ENCODE measurements around the gene PTN.

Gene PTN, protein sequence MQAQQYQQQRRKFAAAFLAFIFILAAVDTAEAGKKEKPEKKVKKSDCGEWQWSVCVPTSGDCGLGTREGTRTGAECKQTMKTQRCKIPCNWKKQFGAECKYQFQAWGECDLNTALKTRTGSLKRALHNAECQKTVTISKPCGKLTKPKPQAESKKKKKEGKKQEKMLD

DNA sequence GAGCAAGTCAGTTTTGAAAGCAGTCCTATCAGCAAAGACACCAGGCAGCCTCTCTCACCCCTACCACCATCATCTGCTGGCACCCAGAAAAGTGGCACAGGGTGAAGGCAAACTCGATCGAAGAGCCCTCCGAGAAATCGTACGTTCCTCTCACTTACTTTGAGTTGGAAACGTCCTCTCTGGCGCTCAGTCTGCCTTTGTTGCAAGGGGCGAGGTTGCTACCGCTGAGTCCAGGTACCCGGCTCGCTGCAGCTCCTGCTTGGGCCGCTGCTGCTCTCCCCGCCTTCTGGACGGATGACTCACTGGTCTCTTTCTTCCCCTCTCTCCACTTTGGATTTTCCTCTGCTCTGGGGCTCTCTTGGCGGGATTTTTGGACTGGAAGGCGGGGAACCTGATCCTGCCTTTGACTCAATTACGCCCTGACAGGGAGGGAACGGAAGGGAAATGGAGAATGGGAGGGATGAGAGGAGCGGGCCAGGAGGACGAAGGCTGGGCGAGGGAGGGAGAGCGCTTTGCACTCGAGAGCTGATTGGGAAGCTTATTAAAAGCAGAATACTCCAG, at the start of gene PTN:
TSS of gene PTN (minus strand) at position 453 of the 561 bp plus-strand sequence. CDS start 88,760 bp downstream, outside the sequence.
- DNase-seq = peak in 47 of 51 donors; percentile 13 to 80 (median 45)

DNA sequence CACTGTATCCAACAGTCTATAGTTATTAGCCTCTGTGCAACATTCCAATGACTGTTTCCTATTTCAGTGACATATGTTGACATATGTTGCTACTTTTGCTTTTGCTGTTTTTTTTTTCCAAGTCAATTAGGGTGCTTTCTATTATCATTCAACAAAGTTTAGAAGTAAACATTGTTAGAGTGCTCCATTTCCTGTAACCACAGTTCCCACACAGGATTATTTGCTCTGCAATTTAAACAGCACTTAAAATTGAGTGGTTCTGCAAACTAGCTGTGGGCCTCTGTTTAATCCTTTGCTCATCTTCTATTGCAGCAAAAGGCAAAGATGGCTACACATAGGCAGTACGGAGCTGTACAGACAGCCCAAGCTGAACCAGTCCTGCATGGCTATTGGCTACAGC, 46.5 kb upstream of the PTN start:
- DNase-seq = no peak

DNA sequence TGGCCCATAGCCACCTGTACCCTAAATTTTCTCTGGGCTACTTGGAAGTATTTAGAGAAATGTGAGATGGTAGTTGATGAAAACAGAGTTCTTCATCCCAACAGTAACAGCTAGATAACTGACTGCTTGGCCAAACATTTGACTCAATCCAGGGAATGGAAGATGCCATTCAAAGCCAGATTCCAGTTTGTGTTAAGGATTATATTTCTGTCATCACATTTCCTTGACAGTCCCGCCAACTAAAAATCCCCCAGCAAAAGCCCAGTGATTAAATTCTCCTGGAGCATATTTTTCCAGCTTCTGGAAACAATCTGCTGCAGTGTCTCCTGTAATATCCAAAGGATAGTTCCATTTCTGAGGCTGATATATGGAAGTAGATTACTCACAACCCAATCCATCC, 45.4 kb upstream of the PTN start:
- no peak for DNase-seq

DNA sequence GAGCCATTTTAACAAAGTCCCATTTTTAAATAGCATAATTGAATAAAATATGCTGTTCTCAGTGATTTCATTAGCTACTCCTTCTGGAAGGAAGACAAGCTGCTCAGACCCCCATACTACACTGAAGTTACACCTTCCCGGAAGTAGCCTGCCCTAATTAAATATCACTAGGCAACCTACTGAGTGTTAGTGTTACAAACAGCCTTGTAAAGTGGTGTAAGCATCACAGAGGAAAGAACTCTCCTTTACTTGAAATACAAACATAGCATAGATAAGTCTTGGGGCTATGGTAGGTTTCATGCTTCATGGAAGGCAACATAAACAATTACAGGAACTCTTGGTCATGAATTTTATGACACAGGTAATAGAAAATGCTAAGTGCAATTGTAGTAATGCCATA, 43.4 kb upstream of the PTN start:
- no peak for DNase-seq

DNA sequence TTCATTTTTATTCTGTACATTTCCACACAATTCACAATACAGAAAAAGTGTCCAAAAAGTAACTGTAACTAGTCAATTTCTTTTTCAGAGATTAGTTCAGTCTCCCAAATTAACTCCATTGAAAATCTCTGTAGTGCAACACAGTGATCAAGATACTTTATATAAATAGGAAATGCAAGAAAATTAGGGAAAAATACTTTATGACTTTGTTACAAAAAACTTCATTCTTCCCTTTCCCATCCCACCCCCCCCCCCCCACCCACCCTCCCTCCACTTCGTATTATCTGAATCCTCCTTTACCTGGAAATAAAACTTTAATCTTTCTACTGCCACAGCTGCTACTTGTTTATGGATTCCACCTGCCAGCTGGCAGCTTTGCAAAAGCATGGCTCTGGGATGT, 37.5 kb upstream of the PTN start:
- no peak for DNase-seq

DNA sequence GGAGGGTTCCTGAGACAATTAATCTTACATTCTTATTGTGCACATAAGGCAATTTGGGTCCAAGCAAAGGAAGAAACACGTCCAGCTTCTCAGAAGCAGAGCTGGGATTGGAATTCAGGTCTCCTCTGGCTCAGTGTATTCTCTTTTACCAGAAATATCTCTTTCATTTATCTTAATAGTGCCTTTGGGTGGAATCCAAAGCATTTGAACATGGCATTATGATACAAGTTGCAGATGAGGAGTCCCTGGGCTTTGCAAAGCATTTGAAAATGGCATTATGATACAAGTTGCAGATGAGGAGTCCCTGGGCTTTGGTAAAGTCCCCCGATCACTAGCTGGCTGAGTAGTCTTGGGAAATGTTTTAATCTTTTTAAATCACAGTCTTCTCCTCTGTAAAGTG, 30.0 kb upstream of the PTN start:
- DNase-seq = no peak

DNA sequence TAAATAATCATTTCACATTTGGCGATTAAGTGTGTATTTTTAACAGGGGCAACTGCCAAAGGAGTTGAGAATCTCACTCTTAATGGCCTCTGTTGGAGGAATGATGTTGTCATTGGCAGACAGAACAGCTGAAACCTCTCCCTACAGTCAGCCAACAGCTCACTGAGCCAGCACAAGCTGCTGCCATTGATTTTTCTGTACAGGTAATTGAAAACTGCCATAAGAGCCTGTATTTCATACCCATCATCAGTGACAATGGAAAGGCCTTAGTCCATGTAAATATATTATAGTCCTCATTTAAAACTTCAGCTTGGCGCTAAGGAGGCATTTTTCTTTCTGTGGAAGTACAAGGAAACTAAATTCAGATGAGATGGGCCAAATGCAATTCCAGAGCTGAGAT, 28.1 kb upstream of the PTN start:
- DNase-seq = no peak

DNA sequence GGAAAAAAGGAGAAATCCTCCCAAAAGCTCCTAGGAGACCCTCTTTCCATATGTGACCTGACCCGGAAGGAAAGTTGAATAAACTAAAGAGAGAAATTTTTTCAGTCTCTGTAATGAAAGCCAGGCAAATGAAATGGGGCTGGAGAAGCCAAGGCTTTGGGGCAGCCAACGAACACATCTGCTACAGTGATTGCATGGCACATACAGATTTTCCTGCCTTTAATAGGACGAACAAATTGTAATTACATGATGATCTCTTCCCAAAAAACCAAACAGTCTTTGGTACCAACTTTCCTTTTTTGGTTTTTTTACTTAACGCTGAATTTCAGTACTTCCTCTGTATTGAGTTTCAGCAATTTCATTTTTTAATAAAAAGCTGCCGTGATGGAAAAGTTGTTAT, 23.5 kb upstream of the PTN start:
- no peak for DNase-seq

DNA sequence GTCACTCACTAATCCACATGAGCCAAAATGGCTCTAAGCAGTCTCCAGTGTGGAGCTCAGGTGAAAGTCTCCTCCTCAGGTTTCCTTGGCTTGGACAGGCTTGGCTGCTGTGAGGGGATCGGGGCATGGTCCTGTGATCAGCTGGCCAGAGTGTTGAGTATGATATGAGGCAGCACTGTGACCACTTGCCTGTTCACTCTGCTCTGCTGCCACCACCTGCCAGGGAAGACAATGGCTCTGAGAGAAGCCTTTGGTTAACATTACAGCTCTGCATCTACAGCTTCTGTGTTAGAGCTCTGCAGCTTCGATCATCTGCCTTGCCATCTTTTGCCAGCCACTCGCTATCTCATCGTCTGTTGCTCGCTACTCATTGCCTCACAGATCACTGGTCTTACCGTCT, 20.1 kb upstream of the PTN start:
- DNase-seq = no peak

DNA sequence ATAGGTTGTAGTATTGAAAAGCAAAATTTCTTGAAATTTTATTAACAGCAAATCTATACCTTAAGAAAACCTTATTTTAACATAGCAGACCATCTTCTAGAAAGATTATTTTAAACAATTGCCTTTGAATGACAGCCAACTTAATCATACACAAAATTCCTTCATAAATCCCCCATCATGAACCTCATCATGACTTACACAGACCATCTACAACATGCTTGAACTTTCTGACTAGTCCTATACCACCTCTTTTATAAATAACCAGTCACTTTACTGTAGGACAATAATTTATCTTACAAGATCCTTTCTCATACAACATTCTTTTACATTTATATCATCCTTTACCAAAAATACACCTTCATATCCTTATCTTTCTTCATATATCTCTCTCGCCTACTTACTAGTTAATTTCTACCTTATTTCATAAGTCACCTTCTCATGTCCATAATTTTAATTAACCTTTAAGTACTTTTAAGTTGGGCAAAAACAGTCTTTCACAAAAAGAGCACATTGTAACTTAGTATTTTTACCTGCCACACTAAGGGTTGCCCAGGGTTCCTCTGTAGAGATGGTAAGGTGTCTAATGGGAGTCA, 16.6 kb upstream of the PTN start:
- no peak for DNase-seq

DNA sequence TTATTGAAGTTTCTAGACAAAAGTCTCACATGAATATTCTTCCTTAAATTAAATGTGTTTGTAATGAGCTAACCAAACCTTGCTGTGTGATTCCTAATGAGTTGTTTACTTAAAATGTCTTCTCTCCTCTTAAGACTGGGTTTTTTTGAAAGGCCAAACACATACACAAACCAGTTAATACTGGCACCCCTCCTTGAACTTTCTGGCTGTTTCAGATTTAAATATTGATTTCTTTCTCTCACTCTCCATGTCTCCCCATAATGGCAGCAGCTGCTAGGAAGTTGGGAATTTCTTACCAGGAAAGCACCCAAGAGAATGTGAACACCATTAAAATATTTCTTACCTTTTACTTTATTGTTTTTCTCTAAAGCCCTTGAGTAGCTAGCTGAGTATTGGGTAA, 11.4 kb upstream of the PTN start:
- DNase-seq = no peak

DNA sequence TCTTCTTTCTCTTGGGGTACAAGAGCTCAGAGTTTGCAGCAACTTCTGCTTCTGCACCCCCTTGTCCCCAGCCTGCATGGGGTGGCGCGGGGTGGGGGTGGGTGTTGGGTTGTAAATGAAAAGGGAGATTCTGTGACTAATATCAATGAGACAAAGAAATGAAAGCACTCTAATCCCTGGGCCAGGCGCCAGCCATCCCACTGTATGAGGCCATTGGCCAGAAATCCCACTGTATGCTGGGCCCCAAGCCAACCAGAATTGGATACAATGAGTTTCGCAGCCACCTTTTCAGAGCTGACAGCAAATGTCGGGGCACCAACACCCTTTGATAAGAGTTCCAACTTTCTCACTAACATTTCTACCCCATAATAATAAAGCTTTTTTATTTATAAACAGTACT, 10.9 kb upstream of the PTN start:
- peak in 22 of 51 donors; percentile 2 to 78 (median 22) for DNase-seq

DNA sequence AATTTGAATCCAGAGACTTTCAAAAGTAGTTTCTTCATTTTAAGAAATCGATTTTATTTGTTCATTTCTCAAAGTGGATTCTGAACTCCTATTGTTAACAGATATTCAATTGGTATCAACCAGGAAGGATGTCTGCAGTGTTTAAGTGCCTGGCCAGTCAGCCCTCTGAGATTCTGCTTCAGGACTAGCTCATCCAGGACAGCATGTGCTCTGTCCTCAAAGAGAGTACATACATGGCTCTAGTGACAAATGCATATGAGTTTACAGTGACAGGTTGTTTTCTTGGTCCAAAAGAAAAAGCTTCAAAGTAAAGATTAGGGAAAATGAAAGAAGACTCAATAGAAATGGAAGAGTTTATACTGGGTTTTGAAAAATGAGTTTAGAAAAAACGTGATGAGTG, 8.4 kb upstream of the PTN start:
- no peak for DNase-seq

DNA sequence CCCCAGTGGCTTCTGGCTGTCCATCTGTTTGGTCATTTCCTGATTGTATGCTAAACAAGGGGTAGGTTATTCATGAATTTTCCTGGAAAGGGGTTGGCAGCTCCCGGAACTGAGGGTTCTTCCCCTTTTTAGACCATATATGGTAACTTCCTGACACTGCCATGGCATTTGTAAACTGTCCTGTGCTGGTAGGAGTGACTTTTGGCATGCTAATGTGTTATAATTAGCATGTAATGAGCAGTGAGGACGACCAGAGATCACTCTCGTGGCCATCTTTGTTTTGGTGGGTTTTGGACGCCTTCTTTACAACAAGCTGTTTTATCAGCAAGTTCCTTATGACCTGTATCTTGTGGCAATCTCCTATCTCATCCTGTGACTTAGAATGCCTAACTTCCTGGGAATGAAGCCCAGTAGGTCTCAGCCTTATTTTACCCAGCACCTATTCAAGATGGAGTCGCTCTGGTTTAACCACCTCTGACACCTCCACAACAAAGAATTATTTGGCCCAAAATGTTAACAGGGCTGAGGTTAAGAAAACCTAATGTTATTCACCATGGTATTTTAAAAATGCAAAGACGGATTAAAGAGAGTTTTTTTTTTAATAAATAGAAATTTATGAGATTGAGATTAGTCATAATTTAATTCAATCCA, 2.4 kb upstream of the PTN start:
- DNase-seq = no peak

DNA sequence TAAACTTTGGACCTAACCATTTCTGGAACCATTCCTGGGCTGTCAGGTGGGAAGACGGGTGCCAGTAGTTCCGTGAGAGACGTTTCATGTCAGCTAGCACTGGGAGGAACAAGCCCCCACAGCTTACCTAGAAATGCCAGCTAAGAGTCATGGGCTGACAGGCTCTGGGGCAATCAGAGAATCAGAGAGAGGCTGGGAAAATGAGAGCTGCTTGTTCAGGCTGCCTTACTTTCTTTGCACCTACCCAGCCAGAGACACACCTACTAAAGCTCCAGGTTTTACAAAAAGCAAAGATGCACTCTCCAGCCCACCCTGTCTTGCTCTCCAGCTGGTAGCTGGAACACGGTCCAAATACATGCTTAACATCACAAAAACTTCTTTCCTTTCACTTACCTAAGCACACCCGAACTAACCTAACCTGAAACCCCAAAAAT, 688 bp downstream of the PTN start:
- peak in 3 of 51 donors; percentile 20 to 61 (median 39) for DNase-seq

DNA sequence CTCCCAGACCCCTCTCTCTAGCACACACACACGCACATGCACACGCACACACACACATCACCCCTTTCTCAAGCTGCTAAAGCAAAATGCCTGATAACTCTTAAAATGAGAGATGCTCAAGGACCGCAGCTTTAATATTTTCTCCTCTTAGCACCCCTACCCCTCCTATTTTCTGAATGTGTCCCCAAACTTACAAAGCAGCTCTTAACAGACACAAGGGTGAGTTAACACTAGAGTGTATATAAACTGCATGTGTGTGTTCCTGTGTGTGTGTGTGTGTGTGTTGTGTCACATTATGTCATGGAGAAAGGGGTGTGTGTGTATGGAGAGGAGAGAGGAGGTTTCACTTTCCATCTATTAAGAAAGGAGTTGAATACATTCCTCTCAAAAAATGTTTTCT, 1.3 kb downstream of the PTN start:
- DNase-seq = peak in 2 of 51 donors; percentile 26 to 54

DNA sequence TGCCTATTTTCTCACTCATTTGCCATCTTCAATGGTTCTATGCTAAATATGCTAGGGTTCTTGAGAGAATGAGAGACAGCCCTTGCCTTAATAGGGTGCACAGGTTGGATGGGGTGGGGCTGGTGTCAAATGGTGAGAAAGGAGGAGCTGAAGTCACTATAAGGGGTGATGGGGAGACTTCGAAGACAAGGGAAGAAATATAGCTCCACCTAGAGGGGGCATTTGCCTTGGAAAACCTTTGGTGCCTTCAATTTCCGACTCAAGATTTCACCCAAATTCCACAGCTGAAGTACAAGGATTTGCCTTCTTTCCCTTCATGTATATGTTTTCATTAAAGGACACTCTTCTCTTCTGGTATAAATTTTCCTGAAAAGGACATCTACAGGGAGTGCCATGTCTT, 5.6 kb downstream of the PTN start:
- peak in 1 of 51 donors; percentile 26 for DNase-seq

DNA sequence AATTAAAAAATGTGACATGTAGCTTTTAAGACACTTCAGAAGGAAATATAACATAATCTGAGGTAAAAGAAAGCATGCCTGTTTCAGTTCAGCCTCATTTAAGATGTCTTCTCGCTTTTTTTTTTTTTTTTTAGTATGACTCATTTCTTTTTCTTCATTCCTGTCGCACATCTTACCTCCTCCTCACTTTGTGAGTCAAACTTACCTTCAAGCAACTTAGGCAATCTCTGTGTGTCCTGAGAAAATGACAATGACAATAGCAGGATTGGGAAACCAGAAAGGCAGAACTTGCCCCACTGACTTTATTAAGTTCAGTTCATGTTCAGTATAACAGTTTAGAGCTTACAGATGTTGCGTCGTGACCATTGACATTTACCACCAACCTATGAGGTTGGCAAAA, 7.7 kb downstream of the PTN start:
- no peak for DNase-seq

DNA sequence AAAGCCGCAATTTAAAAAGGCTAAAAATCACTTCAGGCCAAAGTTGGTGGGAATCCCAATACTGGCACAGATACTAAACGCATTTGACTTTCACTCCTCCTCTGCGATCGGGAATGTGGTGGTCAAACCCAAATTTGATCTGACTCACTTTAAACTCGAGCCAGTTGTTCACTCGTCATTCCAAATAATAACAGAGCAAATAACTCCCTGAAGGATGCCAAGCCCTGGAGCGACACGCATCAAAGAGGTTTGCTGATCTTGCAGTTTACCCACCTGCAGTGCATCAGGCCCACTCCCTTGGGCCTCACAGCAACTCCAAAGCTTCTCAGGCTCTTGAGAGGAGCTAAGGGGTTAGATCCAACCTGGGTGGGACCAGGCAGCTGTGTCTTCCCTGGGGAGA, 12.2 kb downstream of the PTN start:
- DNase-seq = no peak

DNA sequence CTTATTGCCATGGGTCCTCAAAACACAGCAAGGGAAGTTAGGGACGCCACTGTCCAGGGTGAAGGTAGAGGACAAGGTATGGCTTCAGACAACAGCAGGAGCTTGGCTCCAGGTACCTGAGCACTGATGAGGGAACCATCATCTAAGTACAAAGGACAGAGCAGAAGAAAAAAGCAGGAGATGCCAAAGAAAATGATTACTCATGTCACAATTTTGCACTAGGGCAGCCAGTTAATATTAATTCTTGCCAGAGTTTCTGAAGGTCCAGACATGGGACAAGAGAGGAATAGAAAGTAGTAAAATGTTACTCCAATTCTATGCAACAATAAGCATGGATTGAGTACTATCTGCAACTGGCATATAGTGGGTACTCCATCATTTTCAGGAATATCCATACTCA, 14.1 kb downstream of the PTN start:
- no peak for DNase-seq

DNA sequence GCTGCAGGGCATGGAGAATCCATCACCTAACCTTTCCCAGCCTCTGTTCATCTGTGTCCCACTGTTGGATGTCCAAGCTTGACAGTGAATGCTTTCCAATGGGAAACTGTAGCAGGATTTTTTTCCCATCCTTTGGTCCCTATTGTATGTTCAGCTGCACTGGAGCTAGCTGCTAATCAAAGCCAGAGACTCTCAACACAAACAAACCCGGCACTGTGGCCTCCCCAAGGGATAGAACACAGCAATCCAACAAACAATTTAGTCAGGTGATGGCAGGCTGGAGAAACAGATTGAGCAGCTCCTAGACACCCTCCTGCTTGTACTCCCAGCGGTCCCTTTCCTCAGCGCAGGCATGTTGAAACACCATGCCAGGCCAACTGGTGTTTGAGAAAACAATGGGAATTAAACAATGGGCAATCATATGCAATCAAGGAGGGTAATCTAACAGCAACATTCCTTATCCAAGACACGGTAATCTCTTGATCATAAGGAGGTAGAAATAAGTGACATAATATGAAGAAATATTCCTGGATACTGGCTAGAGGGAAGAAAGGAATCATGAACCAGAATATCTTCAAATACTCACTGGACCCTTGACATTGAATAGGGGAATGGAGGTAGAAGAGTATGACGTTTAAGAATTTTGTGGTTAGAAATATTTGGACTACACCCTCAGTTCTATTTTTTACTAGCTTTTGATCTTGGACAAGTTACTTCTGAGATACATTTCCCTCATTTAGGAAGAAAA, 15.0 kb downstream of the PTN start:
- DNase-seq = peak in 22 of 51 donors; percentile 9 to 68 (median 40)

DNA sequence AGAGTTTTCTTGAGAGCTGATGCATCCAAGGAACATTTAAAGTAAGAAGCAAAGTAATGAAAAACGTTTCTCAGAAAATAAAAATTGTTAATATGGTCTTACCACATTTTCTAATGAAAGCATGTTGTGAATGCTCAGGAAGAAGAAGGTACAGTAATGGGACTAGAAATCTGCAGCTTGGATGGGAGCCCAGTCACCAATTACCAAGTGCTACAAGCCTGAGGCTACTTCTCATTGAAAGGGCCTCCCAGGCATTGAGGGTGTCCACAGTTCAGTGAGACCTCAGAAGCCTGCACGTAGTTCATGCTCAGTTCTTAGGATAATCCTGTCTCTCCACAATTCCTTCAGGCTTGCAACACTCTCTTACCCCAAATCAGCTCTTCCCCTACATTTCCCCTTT, 17.6 kb downstream of the PTN start:
- no peak for DNase-seq
